Measurements from ENCODE around the gene MMP20. TPM values are rescaled to one million over a fixed set of nuclear protein-coding genes. Genes with fewer than 3 reads are reported as not detected.

The MMP20 gene
- total RNA-seq, 4 donors from 2014 or later = not detected

DNA sequence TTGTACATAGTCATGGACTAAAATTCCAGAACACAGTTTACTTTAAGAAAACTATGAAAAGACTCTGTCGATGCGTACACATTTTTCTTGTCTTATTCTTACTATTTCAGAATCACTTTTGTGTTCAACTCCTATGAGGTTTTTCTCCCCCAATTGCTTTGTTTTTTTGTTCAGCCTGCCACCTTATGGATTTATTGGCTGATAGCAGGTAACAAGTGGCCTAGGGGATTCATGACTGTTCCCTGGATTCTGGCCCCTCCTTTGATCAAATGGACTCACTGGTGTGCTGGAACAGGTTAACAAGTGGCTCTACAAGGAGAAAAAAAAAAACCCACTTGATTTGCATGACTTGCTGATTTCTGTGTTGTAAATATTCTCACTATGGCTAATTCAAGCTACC, 10.6 kb downstream of the MMP20 start:
- intact Hi-C loops (cut with DNase I; ENCODE audit: low total_unique reads) = no loop called here
- Histone ChIP-seq H3K4me1 (no peaks in the 10 kb centered on the region), H3K27me3 (no peaks in the 10 kb centered on the region), H3K9me3 (no peaks in the 10 kb centered on the region), H3K27ac (no peak overlapping the region), H3K36me3 (no peaks in the 10 kb centered on the region), H3K4me3 (no peak overlapping the region)
- TF ChIP-seq CTCF (IDR thresholded peaks at IDR 0.05 in 4 of 5, conservative IDR thresholded peaks at IDR 0.05 in 1 of 5) (no peak), POLR2A (IDR thresholded peaks at IDR 0.05) (no peak)
- ATAC-seq = no peak
- in situ Hi-C loops (cut with MboI; ENCODE audit: low sequenced_read_pairs in 4 of 4) = no loop called here
- DNase-seq = no peak

DNA sequence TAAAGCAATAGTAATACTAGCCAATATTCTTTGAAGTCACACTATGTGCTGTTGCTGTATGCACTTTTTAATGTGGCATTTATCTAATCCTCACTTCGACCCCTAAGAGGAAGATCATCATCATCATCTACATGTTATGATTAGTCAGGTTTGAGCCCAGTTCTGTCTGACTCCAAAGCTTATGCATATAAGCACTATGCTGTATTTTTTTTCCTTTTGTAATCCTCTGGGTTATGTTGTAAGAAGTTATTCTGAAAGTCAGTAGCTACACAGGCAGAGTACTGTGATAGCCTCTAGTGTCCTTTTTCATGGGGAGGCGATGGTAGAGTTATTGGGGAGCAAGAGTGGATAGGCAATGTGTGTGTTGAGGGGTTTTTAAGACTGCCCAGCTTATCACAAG, 11.1 kb downstream of the MMP20 start:
- no peaks in the 10 kb centered on the region for H3K27me3 ChIP-seq
- intact Hi-C loops (cut with DNase I; ENCODE audit: low total_unique reads) = no loop called here
- no peaks in the 10 kb centered on the region for H3K9me3 ChIP-seq
- no peak overlapping the region for H3K27ac ChIP-seq
- in situ Hi-C loops (cut with MboI; ENCODE audit: low sequenced_read_pairs in 4 of 4) = no loop called here
- TF ChIP-seq CTCF (IDR thresholded peaks at IDR 0.05 in 4 of 5, conservative IDR thresholded peaks at IDR 0.05 in 1 of 5) (no peak), POLR2A (IDR thresholded peaks at IDR 0.05) (no peak)
- H3K4me3 ChIP-seq = no peak overlapping the region
- ATAC-seq (no peak), DNase-seq (no peak)
- H3K4me1 ChIP-seq = no peaks in the 10 kb centered on the region
- no peaks in the 10 kb centered on the region for H3K36me3 ChIP-seq

GRCh38 chr11:102613450-102613849, 11.7 kb downstream of the MMP20 start:
- Histone ChIP-seq H3K4me3 (no peak overlapping the region), H3K4me1 (no peaks in the 10 kb centered on the region), H3K36me3 (no peaks in the 10 kb centered on the region), H3K9me3 (no peaks in the 10 kb centered on the region), H3K27ac (no peak overlapping the region), H3K27me3 (no peaks in the 10 kb centered on the region)
- in situ Hi-C loops (cut with MboI; ENCODE audit: low sequenced_read_pairs in 4 of 4) (no loop called here), intact Hi-C loops (cut with DNase I; ENCODE audit: low total_unique reads) (no loop called here)
- TF ChIP-seq CTCF (IDR thresholded peaks at IDR 0.05 in 4 of 5, conservative IDR thresholded peaks at IDR 0.05 in 1 of 5) = no peak
- no peak for TF ChIP-seq POLR2A (IDR thresholded peaks at IDR 0.05)
- ATAC-seq (no peak), DNase-seq (no peak)

GRCh38 chr11:102611291-102611690, 13.8 kb downstream of the MMP20 start:
- in situ Hi-C loops (cut with MboI; ENCODE audit: low sequenced_read_pairs in 4 of 4) (no loop called here), intact Hi-C loops (cut with DNase I; ENCODE audit: low total_unique reads) (no loop called here)
- DNase-seq (no peak), ATAC-seq (no peak)
- H3K27ac ChIP-seq = no peak overlapping the region
- no peaks in the 10 kb centered on the region for H3K27me3 ChIP-seq
- TF ChIP-seq POLR2A (IDR thresholded peaks at IDR 0.05) (no peak), CTCF (IDR thresholded peaks at IDR 0.05 in 4 of 5, conservative IDR thresholded peaks at IDR 0.05 in 1 of 5) (no peak)
- no peaks in the 10 kb centered on the region for H3K4me1 ChIP-seq
- H3K9me3 ChIP-seq = no peaks in the 10 kb centered on the region
- no peaks in the 10 kb centered on the region for H3K36me3 ChIP-seq
- no peak overlapping the region for H3K4me3 ChIP-seq

DNA sequence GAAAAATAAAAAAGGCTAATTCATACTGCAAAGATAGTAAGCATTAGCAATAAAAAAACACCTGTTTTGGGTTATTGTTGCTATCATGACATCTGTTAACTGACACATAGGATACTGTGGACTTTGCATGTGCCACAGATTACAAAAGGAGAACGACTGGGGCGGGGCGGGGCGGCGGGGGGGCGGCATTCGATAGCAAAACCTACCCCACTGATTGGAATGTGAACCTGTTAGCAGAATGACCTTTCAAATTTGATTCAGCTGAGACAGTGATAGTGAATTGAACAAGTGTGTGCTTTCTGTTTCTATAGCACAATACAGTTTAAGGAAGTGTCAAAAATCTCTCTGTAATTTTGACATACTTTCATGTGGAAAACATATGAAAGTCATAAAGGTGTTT, 14.9 kb downstream of the MMP20 start:
- no peak for DNase-seq
- in situ Hi-C loops (cut with MboI; ENCODE audit: low sequenced_read_pairs in 4 of 4) (no loop called here), intact Hi-C loops (cut with DNase I; ENCODE audit: low total_unique reads) (no loop called here)
- TF ChIP-seq POLR2A (IDR thresholded peaks at IDR 0.05) (no peak), CTCF (IDR thresholded peaks at IDR 0.05 in 4 of 5, conservative IDR thresholded peaks at IDR 0.05 in 1 of 5) (no peak)
- no peak overlapping the region for H3K4me3 ChIP-seq
- H3K27me3 ChIP-seq = no peaks in the 10 kb centered on the region
- no peak overlapping the region for H3K27ac ChIP-seq
- H3K4me1 ChIP-seq = no peaks in the 10 kb centered on the region
- H3K9me3 ChIP-seq = no peaks in the 10 kb centered on the region
- H3K36me3 ChIP-seq = no peaks in the 10 kb centered on the region
- no peak for ATAC-seq

Data from gastrocnemius medialis (tissue), 4 donors.